GM13977 (cell line): ENCODE results near the gene RBM19.

Experiments used
- DNase-seq: peaks from one replicate; pipeline ENCODE4 v3.0.0; 2012; ENCODE audit warnings: low spot score
- in situ Hi-C: fragments of 300-500 bp; cut with MboI; formaldehyde crosslinking; loops from one replicate; pipeline ENCODE4 v1.12.0; 2022; ENCODE audit warnings: low sequenced_read_pairs, low pct_unique_long_range_greater_than_20kb, mixed read lengths, inconsistent platforms; ENCODE audit not compliant: unreplicated experiment
- TF ChIP-seq, protein P1 (sequence below): IDR thresholded peaks from 2 replicates; pipeline ENCODE4 v1.5.1; 2012; ENCODE audit warnings: mild to moderate bottlenecking, control low read depth; ENCODE audit not compliant: insufficient read depth; ENCODE audit errors: extremely low read depth, missing control alignments

RBM19 gene

GRCh38 chr12:113924341-113924740 lies 41.8 kb downstream of the RBM19 start:
- in situ Hi-C loops = loop anchor here (25.0 kb wide), 2 partner anchors 487 to 612 kb away; no protein-coding TSS in a partner anchor
- TF ChIP-seq, protein P1, sequence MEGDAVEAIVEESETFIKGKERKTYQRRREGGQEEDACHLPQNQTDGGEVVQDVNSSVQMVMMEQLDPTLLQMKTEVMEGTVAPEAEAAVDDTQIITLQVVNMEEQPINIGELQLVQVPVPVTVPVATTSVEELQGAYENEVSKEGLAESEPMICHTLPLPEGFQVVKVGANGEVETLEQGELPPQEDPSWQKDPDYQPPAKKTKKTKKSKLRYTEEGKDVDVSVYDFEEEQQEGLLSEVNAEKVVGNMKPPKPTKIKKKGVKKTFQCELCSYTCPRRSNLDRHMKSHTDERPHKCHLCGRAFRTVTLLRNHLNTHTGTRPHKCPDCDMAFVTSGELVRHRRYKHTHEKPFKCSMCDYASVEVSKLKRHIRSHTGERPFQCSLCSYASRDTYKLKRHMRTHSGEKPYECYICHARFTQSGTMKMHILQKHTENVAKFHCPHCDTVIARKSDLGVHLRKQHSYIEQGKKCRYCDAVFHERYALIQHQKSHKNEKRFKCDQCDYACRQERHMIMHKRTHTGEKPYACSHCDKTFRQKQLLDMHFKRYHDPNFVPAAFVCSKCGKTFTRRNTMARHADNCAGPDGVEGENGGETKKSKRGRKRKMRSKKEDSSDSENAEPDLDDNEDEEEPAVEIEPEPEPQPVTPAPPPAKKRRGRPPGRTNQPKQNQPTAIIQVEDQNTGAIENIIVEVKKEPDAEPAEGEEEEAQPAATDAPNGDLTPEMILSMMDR = no peak
- DNase-seq = no peak

GRCh38 chr12:113923251-113923650 lies 42.9 kb downstream of the RBM19 start:
- in situ Hi-C loops = loop anchor here (25.0 kb wide), 2 partner anchors 486 to 611 kb away; no protein-coding TSS in a partner anchor
- no peak for DNase-seq
- TF ChIP-seq, protein P1 = no peak

DNA sequence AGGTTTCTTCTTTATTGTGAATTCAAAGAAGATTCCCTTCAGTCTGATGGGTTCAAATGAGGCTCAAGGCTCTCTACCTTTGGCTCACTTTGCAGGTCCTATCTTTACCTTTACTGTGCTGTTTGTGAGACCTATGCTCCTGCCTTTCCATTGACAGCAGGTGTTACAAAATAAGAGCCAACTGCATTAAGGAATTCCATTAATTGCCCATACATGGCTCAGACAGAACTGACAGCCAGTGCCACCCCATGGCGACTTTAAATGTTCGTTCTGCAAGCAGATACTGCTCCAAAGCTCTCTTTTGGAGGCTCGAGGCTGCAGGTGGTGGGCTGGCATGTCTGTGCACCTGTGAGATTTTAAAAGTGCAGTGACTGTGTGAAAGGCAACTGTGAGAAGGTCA lies 44.7 kb downstream of the RBM19 start:
- TF ChIP-seq, protein P1 = no peak
- in situ Hi-C loops = loop anchor here (25.0 kb wide), 2 partner anchors 484 to 609 kb away; no protein-coding TSS in a partner anchor
- no peak for DNase-seq

- DNase-seq = no peak
- TF ChIP-seq, protein P1 = no peak
- in situ Hi-C loops = loop anchor here (25.0 kb wide), 2 partner anchors 482 to 607 kb away; no protein-coding TSS in a partner anchor
These were observed 46.3 kb downstream of the RBM19 start for GRCh38 chr12:113919791-113920190.

- in situ Hi-C loops = loop anchor here (25.0 kb wide), 2 partner anchors 481 to 606 kb away; no protein-coding TSS in a partner anchor
- TF ChIP-seq, protein P1 = no peak
- DNase-seq = no peak
These were observed 47.8 kb downstream of the RBM19 start for GRCh38 chr12:113918306-113918705.

- TF ChIP-seq, protein P1 = no peak
- in situ Hi-C loops = loop anchor here (25.0 kb wide), 2 partner anchors 480 to 605 kb away; no protein-coding TSS in a partner anchor
- no peak for DNase-seq
These were observed 48.7 kb downstream of the RBM19 start for GRCh38 chr12:113917393-113917792.

DNA sequence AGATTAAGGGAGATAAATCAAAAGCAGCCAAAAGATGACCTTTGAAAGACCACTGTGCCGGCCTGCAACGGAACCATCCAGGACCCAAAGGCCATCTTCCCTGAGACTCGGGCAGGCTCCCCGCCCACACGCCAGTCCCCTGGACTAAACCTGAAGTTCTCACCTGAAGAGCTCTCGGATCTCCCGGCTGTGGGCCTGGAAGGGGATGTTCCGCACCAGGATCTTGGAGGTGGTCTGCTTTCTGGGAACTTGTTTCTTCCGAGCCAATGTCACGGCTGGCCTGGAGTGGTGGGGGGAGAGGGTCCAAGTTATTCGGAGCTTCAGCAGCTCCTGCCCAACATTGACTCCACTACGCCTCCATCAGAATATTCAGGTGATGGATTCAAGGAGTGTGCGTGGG lies 51.3 kb downstream of the RBM19 start:
- in situ Hi-C loops = loop anchor here (25.0 kb wide), 2 partner anchors 478 to 603 kb away; no protein-coding TSS in a partner anchor
- DNase-seq = no peak
- TF ChIP-seq, protein P1 = no peak
